IPS DF 19.7 (cell line): ENCODE results near the gene TDO2.

Experiments
- DNase-seq: peaks from one replicate; pipeline ENCODE4 v3.0.0-alpha.2; 2013; ENCODE audit warnings: low read depth, low spot score

Gene TDO2

GRCh38 chr4:155953151-155954117 is 49.9 kb downstream of the TDO2 start, which contains the start of gene CTSO:
TSS of gene CTSO (minus strand) at chr4:155953866. CDS start at chr4:155953847, 19 bp downstream.
- DNase-seq: no peak

- DNase-seq: no peak
Observed at GRCh38 chr4:155954118-155954685, 50.7 kb downstream of the TDO2 start.

DNA sequence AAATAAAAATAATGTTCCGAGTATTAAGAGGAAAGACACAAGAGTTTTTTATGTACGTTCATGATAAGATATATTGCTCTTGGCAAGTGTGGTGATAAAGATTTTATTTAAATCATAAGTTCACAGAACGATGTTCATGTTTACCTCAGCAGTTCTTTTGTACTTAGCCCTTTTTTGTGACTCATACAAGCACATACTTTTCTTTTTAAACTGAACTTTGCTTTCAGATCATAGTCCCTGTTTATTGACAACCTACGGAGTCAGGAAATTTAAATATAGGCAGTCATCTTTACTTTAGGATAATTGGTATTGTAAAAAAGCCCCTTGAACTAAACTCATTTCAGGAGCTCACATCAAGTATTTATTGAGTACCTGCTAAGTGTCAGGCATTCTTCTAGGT is 51.4 kb downstream of the TDO2 start:
- no peak for DNase-seq

- DNase-seq: no peak
Observed at GRCh38 chr4:155956461-155956860, 53.0 kb downstream of the TDO2 start.

DNA sequence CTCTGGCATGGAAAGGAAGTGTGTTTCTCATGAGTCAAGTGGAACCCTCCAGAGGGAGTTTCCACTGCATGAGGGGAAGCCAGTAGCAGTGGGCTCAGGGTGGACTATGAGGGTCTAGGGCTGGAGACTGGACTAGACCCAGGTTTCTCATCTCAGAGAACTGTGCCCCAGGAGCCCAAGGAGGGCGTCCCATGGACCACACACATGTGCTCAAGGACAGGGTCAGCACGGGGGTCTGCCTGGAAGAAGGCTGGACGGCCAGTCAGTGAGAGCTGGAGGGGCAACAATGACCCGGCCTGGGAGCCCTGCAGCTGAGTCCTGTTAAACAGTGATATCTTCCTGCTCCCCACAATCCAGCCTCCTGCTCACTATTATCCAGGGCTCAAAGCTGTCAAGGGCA is 55.9 kb downstream of the TDO2 start:
- no peak for DNase-seq

- no peak for DNase-seq
Observed at GRCh38 chr4:155960522-155960921, 57.0 kb downstream of the TDO2 start.

- DNase-seq: no peak
Observed at GRCh38 chr4:155961575-155961974, 58.1 kb downstream of the TDO2 start.

- no peak for DNase-seq
Observed at GRCh38 chr4:155962767-155963166, 59.3 kb downstream of the TDO2 start.

DNA sequence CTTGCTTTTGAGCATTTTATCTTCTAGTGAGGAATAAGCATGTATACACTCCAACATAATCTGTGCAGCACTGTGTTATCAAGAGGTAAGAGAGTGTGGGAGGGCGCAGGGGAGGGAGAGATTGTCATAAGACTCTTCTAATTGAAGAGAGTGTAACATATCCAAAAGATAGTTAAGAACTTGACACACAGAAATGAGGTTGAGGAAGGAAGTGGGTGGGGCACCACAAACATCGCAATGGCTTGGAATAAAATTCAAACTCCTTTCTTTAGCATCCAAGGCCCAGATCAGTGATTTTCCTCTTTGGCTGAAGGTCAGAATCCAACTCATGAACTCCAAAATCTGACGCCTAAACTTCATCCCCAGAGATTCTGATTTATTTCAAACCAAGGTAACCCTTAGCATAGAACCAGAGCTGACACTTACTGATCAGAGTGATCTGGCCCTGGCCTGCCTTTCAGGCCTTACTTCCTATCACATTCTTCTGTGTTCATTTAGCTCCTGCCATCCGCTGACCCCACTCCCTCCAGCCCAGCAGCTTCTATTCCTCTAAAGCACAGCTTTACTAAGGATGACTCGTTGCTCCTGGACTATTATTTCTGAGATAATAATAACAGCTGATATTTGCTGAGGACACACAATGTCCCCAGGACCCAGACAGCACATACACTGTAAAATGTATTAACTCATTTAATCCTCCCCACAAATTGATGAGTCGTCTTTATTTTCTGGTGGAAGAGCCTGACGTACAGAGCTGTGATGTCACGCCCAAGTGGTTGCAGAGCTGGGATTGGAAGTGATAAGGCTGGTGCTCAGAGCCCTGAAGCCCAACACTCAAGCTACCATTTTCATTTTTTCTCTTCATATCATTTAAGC is 60.8 kb downstream of the TDO2 start:
- DNase-seq: no peak

- no peak for DNase-seq
Observed at GRCh38 chr4:155966171-155966570, 62.7 kb downstream of the TDO2 start.

DNA sequence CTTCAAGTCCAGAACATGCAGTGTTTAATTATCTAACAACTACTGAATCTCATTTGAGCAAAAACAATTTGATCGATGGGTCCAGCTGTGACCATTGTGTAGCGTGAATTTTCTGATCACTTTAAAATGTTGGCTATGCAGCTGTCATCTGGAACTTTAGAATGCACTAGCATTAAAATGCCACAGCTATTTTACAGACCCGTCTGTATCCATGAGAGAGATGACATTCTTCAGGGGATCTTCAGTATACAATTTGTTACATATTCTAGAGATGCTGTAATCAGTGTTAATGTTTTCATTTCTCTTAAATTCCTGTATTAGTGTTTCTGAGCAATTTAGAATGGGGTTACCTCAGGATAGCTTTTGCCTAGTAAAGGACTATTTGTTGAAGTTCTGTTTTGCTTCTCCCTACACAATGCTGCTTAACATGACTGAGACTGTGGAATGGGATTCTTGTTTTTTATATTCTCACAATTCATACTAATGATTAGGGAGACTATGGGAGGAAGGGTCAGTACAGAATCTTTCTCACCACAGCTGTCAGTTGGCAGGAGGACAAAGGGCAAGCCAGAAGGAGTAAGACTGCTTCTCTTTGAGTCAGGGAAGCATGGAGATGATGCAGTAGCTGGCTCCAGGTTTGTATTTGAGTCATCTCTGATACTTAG is 63.4 kb downstream of the TDO2 start:
- no peak for DNase-seq
